GM21786 (cell line): Measurements from ENCODE around the gene MTERF4.

Source experiments
- ATAC-seq: cut with Tn5 transposase; IDR thresholded peaks from one replicate; pipeline ENCODE4 v1.9.1; 2021; ENCODE audit not compliant: unreplicated experiment

The MTERF4 gene

GRCh38 chr2:241134711-241135110, 32.6 kb upstream of the MTERF4 start:
- ATAC-seq, result no peak

GRCh38 chr2:241133436-241133820, 31.3 kb upstream of the MTERF4 start:
- ATAC-seq, result no peak

GRCh38 chr2:241132538-241133435, 30.7 kb upstream of the MTERF4 start:
- no peak for ATAC-seq

DNA sequence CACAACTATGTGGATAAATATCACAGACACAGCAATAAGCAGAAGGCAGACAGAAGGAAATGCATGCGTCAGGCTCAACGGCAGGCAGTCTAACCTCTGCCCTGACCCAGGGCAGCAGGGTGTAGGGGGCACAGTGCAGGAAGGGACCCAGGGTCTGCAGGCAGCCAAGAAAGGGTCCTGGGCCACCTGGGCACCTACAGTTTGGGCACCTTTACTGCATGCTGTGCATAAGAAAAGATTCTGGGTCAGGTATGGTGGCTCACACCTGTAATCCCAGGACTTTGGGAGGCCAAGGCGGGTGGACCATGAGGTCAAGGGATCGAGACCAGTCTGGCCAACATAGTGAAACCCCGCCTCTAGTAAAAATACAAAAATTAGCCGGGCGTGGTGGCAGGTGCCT, 29.4 kb upstream of the MTERF4 start:
- no peak for ATAC-seq

DNA sequence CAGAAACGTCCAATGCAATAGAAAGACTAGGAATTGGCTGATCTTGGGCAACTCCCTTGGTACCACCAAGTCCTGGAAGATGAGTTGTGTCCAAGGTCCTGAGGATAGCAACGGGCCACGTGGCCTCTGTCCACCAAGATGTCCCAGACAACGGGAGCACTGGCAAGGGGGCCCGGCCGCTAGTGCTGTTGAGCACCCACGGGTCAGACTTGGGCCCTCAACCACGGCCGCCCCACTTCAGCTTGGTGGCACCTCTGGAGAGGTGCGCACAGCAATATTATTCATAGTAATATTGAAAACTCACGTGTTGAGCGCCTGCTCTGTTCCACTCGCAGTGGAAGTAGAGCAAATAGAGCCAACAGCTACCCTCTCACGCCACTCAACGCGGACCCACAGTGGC, 28.2 kb upstream of the MTERF4 start:
- no peak for ATAC-seq

DNA sequence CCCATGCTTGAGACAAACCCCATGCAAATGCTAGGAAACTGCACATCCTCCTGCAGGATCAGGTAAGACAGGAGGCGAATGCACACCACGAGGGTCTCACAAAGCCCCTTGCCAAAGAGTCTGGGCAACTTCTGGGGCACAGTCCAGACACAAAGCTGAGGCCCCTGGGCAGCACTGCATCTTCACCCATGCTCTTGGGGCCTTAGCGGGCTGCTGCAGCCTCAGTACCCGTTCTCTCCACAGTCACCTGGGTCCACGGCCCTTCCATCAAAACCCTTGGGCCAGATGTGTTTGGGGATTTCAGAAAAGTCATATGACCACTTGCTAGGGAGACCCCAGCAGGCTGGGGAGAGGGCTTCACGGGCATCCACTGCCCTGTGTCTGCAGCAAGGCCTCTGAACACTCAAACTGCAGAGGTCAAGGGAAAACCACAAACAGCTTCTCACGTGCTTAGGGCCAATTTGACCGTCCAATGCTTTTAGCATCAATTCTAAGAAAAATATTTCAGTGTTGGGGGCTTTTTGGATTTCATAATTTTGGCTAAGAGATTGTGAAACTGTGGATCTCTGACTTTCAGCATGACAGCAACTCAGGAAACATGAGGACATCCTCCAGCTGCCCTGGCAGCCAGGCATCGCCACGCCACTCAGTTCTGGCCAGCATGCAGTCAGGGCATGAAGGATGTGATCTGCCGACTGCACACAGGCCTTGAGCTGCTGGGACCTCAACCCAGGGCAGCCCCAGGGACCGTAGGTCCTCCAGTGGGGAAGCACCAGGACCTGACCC, 27.2 kb upstream of the MTERF4 start:
- no peak for ATAC-seq

DNA sequence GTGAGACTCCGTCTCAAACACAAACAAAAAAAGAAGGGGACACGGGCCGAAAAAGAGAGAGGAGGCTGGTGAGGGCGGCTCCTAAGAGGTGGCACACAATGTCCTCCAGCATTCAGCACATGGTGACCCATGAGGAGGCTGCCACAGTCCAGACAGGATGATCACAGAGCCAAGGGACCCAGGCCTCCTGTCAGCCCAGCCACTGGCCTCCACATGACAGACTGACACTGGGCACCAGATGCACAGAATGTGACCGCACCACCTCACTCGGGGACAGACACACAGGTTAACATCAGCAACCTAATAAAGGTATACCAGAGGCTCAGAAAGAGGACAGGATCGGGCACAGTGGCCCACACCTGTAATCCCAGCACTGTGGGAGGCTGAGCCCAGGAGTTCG, 26.2 kb upstream of the MTERF4 start:
- ATAC-seq, result no peak

GRCh38 chr2:241126771-241127202, 24.7 kb upstream of the MTERF4 start:
- ATAC-seq, result no peak

DNA sequence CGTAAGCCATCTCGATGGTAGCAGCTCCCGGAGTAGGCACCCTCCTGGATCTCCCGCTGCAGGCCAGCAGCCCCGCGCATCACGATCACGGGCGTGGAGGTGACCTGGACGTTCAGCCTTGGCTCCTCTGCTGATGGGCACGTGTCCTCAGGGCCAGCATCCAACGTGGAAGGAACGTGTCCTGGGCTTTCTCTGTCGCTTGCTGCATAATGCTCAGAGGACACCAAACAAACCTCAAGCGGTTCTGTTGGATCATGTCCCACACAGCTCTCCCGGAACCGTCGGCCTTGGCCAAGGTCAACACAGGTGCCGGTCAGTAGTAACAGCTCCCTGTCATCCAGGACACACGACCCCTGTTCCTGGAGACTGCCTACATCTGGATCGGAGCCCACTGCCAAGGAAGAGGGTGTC, 24.1 kb upstream of the MTERF4 start:
- ATAC-seq, result no peak

- ATAC-seq, result no peak
These were observed 23.5 kb upstream of the MTERF4 start for GRCh38 chr2:241125626-241126025.

DNA sequence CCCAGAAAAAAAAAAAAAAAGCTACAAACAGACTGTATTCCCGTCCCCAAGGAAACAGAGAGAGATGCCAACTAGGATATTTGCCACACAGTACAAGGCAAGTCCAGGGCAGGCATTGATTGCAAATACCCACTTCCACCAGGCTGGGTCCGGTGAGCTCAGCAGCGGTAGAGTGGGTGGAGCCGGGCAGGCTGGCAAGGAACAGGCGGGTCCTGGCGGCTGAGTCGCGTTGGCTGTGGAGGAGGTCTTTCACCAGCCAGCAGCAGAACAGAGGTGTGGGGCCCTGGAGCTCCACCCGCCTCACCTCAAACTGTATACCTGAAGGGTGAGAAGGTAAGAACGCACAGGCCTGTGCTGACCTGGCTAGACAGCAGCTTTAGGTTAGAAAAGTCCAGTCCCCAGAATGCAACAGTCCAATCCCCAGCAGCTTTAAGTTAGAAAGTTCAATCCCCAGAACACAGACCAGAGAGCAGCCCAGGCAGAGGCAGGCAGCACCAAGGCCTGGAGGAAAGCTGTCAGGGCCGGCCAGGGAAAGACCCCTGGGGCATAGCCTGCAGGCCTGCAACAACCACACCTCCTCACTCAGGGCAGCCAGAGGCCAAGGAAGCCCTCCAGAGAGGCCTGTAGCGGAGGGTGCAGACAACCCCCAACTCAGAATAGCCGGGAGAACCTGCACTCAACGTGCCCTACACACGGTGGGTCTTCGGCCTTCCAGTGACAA, 21.9 kb upstream of the MTERF4 start:
- ATAC-seq, result no peak

DNA sequence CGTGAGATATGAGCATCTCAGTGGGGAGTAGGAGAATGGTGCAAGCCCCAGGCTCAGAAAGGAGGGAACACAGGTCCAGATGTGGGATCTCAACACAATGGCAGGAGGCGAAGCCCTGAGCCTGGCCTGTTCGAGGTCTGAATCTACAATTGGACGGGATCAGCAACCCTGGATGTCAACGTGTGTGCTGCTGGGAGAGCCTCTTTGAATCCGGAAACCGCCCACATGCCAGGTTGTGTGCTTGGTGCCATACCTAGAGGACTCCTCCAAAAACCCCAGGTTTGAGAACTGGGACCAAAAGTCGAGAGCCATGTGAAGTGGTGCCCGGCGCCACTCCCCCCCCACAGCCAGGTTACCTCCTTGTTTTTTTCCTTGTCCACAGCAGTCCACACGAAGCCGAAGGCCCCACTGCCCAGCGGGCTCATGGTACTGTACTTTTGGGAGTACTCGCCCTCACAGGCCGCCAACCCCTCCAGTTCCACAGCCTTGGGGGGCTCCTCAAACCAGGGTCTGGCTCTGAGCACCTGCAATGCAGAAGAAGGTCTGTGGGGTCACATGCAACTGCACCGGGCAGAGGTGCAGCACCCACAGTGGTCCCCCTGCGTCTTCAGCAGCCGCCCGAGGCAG, 20.4 kb upstream of the MTERF4 start:
- ATAC-seq, result no peak

DNA sequence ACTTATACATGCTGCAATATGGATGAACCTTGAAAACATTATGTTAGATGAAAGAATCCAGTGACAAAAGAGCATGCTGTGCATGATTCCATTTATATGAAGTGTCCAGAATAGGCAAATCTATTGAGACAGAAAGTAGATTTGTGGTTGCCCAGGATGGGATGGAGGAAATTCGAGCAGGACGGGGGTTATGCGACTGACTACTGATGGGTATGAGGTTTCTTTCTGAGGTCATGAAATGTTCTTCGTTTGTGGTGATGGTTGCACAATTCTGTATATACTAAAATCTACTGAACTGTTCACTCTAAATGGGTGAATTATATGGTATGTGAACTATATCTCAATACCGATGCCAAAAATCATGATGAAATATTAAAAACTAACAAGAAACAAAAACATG, 18.9 kb upstream of the MTERF4 start:
- no peak for ATAC-seq

DNA sequence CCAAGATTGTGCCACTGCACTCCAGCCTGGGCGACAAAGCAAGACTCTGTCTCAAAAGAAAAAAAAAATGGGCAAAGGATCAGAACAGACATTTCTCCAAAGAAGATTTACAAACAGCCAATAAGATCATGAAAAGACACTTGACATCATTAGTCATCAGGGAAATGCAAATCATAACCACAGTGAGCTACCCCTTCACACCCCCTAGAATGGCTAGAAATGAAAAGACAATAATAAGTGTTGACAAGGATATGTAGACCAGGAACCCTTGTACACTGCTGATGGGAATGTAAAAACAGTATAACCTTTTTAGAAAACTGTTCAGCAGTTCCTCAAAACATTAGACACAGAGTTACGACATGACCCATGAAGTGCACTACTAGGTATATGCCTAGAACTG, 18.4 kb upstream of the MTERF4 start:
- ATAC-seq, result no peak

GRCh38 chr2:241118737-241119505, 16.8 kb upstream of the MTERF4 start:
- no peak for ATAC-seq

DNA sequence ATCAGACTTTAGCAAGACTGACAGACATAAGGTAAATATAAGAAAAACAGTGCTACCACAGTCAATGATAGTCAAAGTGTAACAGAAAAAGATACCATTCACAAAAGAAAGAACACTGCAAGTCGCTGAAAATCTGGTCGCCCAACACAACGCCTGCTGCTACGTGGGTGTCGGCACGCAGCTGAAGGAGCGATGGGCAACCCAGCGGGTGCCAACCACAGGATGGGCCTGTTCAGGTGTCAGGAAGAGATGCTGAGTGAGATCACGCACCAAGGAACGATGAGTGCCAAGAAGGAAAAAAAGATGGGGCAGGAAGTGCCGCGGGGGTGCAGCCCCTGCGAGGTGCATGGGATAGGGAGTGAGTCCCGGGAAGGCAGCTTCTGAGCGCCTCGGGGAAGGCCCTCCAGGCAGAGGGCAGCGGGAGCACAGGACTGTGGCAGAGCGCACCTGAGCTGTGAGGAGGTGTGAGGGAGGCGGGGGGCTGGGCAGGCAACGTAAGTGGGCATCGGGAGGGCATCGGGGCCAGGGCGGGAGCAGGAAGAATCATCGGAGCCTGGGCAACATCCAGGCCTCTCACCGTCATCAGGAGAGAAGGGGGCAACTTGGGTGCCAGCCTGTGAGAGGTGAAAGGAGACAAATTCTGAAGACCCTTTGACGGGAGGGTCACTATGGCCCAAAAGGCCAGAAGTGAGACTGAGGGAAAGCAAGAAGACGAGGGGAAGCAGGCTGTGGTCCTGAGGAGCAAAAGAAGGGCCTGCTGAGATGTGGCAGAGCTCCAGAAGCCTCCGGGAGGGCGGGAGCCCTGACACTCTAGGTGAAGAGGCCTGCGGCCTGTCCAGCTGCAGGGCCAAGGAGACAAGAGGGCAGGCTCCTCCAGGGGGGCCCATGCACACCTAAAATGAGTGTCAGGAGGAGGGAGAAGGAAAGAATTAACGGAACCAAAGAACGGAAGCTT, 14.8 kb upstream of the MTERF4 start:
- ATAC-seq, result no peak

- no peak for ATAC-seq
These were observed 13.3 kb upstream of the MTERF4 start for GRCh38 chr2:241115361-241115760.

- no peak for ATAC-seq
These were observed 12.7 kb upstream of the MTERF4 start for GRCh38 chr2:241114836-241115235.

- no peak for ATAC-seq
These were observed 10.5 kb upstream of the MTERF4 start for GRCh38 chr2:241112592-241112991.
